B cell (primary cell): ENCODE results near the gene GNPDA1.

ENCODE experiments used
- CTCF ChIP-seq: fragments of 200-600 bp; IDR thresholded peaks from one replicate; pipeline ENCODE4 v1.8.0; 2022; ENCODE audit warnings: antibody characterized with exemption, mild to moderate bottlenecking
- EZH2 ChIP-seq: IDR thresholded peaks from 2 replicates; pipeline ENCODE4 v1.6.1; 2012; ENCODE audit warnings: borderline replicate concordance, low read depth, mild to moderate bottlenecking, moderate library complexity, low read length; ENCODE audit not compliant: insufficient read depth, poor library complexity, severe bottlenecking

- TF ChIP-seq CTCF (no peak), EZH2 (no peak)
Observed at GRCh38 chr5:141954194-141954593, 58.6 kb downstream of the GNPDA1 start.
